K562 (cell line): ENCODE measurements around the gene TBCEL. TPM values are rescaled to one million over a fixed set of nuclear protein-coding genes. Genes with fewer than 3 reads are reported as not detected.

ENCODE experiments used
- ATAC-seq: fragments of 200-7000 bp; cut with Tn5 transposase; 3 replicates; pipeline ENCODE4 v1.9.1; 2020; ENCODE audit warnings: moderate library complexity
- BruUV-seq: library from RNA; stranded (reverse); fragments of 400-500 nt; replicated peaks from 2 replicates; lab custom pipeline; 2021; lab: Mats Ljungman, UMichigan
- CTCF ChIA-PET: fragments of 300-600 bp; formaldehyde crosslinking; extraction: SDS; loops from one replicate; lab custom pipeline; 2021; ENCODE audit warnings: low intra/inter-chr PET ratio; lab: Yijun Ruan, JAX
- POLR2A ChIA-PET: fragments of 300-600, 350-650 bp; sonication (Branson Sonifier 250); formaldehyde crosslinking; extraction: SDS; loops from one replicate; lab custom pipeline; 2021; ENCODE audit warnings: antibody characterized with exemption, inconsistent platforms; lab: Yijun Ruan, JAX
- DNase-seq, 4 experiments: peaks; one replicate each; pipeline versions ENCODE4 v3.0.0 to v3.0.0-alpha.2; 2011 to 2018; ENCODE audit warnings: low spot score in 3 of 4, mixed read lengths in 3 of 4; ENCODE audit errors: extremely low read depth in 1 of 4
- FAIRE-seq: peaks from 2 replicates; lab custom pipeline; 2011; peaks lifted over from hg19 to GRCh38; lab: Jason Lieb, UNC
- H2AFZ ChIP-seq: 2 replicates; pipeline ENCODE4 v1.6.0; 2011; ENCODE audit warnings: low read depth, low read length, control low read depth, inconsistent platforms
- H3K27ac ChIP-seq: fragments of 200-600 bp; 3 replicates; pipeline ENCODE4 v1.8.0; 2011; ENCODE audit warnings: low read depth, mild to moderate bottlenecking, control low read depth, inconsistent platforms, low read length, moderate library complexity, mixed read lengths; ENCODE audit errors: extremely low read depth
- H3K27me3 ChIP-seq, 2 experiments: fragments of 300-600 bp in 1 of 2; 2 replicates in 1 of 2; 3 replicates in 1 of 2; pipeline versions ENCODE4 v1.6.0 to v1.8.0; 2011; ENCODE audit warnings: inconsistent platforms in 2 of 2, low read length in 2 of 2, mild to moderate bottlenecking in 1 of 2, mixed read lengths in 1 of 2, moderate library complexity in 1 of 2; ENCODE audit not compliant: control insufficient read depth in 2 of 2, insufficient read depth in 2 of 2
- H3K36me3 ChIP-seq: fragments of 300-600 bp; 3 replicates; pipeline ENCODE4 v1.8.0; 2011; ENCODE audit warnings: mild to moderate bottlenecking, low read length, inconsistent platforms; ENCODE audit not compliant: control insufficient read depth, insufficient read depth
- H3K4me1 ChIP-seq, 2 experiments: fragments of 200-600 bp in 1 of 2; replicated peaks in 1 of 2; 2 replicates in 1 of 2; 3 replicates in 1 of 2; pipeline versions ENCODE4 v1.5.1 to v1.8.0; 2011; ENCODE audit warnings: inconsistent platforms in 2 of 2, low read length in 2 of 2, mild to moderate bottlenecking in 1 of 2, mixed read lengths in 1 of 2, moderate library complexity in 1 of 2; ENCODE audit not compliant: control insufficient read depth in 2 of 2, insufficient read depth in 2 of 2
- H3K4me2 ChIP-seq: 2 replicates; pipeline ENCODE4 v1.6.1; 2011; ENCODE audit warnings: low read length, control low read depth, inconsistent platforms, mixed read lengths; ENCODE audit not compliant: insufficient read depth
- H3K4me3 ChIP-seq: fragments of 200-600 bp; sonication (generic), shearing (Covaris generic); 2 replicates; pipeline ENCODE4 v1.5.1; 2016; ENCODE audit warnings: control low read depth, inconsistent platforms
- H3K79me2 ChIP-seq: fragments of 200-600 bp; 3 replicates; pipeline ENCODE4 v1.8.0; 2011; ENCODE audit warnings: low read length, inconsistent platforms; ENCODE audit not compliant: control insufficient read depth, insufficient read depth
- H3K9ac ChIP-seq, 2 experiments: 2 replicates each; pipeline versions ENCODE4 v1.6.0 to v1.6.1; 2011; ENCODE audit warnings: low read depth in 2 of 2, low read length in 2 of 2, control low read depth in 1 of 2, inconsistent platforms in 1 of 2, mild to moderate bottlenecking in 1 of 2, mixed read lengths in 1 of 2; ENCODE audit not compliant: insufficient read depth in 1 of 2
- H3K9me1 ChIP-seq: one replicate; pipeline ENCODE4 v1.6.0; 2011; ENCODE audit warnings: inconsistent platforms, mild to moderate bottlenecking, low read length, moderate library complexity; ENCODE audit not compliant: control insufficient read depth, insufficient read depth
- H3K9me3 ChIP-seq: replicated peaks from 2 replicates; pipeline ENCODE4 v1.5.1; 2011; ENCODE audit warnings: low read depth, low read length, inconsistent platforms; ENCODE audit not compliant: control insufficient read depth, insufficient read depth
- H4K20me1 ChIP-seq: replicated peaks from 2 replicates; pipeline ENCODE4 v1.6.1; 2011; ENCODE audit warnings: low read length, inconsistent platforms, mixed read lengths; ENCODE audit not compliant: control insufficient read depth, insufficient read depth
- CHCHD3 ChIP-seq: fragments of 250-450 bp; sonication (Bioruptor Pico); IDR thresholded peaks from 2 replicates; pipeline ENCODE4 v2.1.2; 2022; ENCODE audit warnings: mild to moderate bottlenecking
- CTBP1 ChIP-seq: fragments of 450-650 bp; IDR thresholded peaks from 2 replicates; pipeline ENCODE4 v1.6.1; 2016; ENCODE audit warnings: borderline replicate concordance
- E4F1 ChIP-seq: fragments of 250-450 bp; sonication (Bioruptor Pico); IDR thresholded peaks from 2 replicates; pipeline ENCODE4 v1.5.0; 2021; ENCODE audit warnings: mild to moderate bottlenecking, borderline replicate concordance
- IRF9 ChIP-seq: fragments of 450-650 bp; IDR thresholded peaks from 2 replicates; pipeline ENCODE4 v1.6.1; 2016; ENCODE audit warnings: missing biosample characterization, missing genetic modification characterization
- KHSRP ChIP-seq: fragments of 450-650 bp; IDR thresholded peaks from 2 replicates; pipeline ENCODE4 v1.6.1; 2017
- SMARCB1 ChIP-seq: IDR thresholded peaks from 2 replicates; pipeline ENCODE4 v1.6.1; 2011; ENCODE audit warnings: improper control_type of control experiment, low read depth; ENCODE audit not compliant: insufficient read length
- SRF ChIP-seq, 2 experiments: fragments of 250-450, 450-650 bp in 1 of 2; sonication (Bioruptor Pico) in 1 of 2; sonication (generic) in 1 of 2; formaldehyde crosslinking; IDR thresholded peaks; 2 replicates each; pipeline versions ENCODE4 v1.5.0 to v1.5.1; 2020 to 2022; ENCODE audit warnings: mild to moderate bottlenecking in 1 of 2, missing genetic modification reagents in 1 of 2
- TRIM28 ChIP-seq: fragments of 450-650 bp; IDR thresholded peaks from 2 replicates; pipeline ENCODE4 v1.6.1; 2017
- WGBS: fragments of 100-300 bp; shearing (Covaris generic); methylation state at CpG from one replicate; pipeline ENCODE4 v1.1.6; 2016; ENCODE audit warnings: low coverage, mixed read lengths; ENCODE audit not compliant: insufficient coverage; ENCODE audit errors: missing lambda C conversion rate; 5-methylcytosine and 5-hydroxymethylcytosine counted together
- in situ Hi-C: fragments of 300-500 bp; cut with MboI; formaldehyde crosslinking; loops from 4 replicates; pipeline ENCODE4 v1.15.0; 2018; ENCODE audit warnings: inconsistent platforms, mixed read lengths
- intact Hi-C: fragments of 100-400 bp; cut with micrococcal nuclease; formaldehyde crosslinking; loops from 2 replicates; pipeline ENCODE4 v1.14.2; 2022
- polyA plus RNA-seq, 8 experiments: library from polyadenylated mRNA; depleted of rRNA in 4 of 8; stranded (reverse) in 5 of 8; unstranded in 3 of 8; fragments of >200 nt; fragmentation: Nextera tagmentation in 2 of 8; fragmentation: Illumina TruSeq in 1 of 8; extraction: Ambion mirVana in 2 of 8; extraction: Trizol in 1 of 8; gene quantifications; 2 replicates each; pipeline versions ENCODE4 v1.2.1 to v1.2.3, GENCODE V29; 2011 to 2014; ENCODE audit warnings: inconsistent platforms in 1 of 8, missing spikeins in 1 of 8
- total RNA-seq, 7 experiments: library from RNA; depleted of rRNA in 6 of 7; stranded (reverse); fragments of >200 nt in 6 of 7; fragmentation: Illumina TruSeq in 2 of 7; extraction: Trizol in 2 of 7; gene quantifications; 2 replicates each; pipeline versions ENCODE4 v1.2.1 to v1.2.3, GENCODE V29; 2011 to 2021; ENCODE audit warnings: low replicate concordance in 1 of 7

The TBCEL gene
- total and polyA plus RNA-seq, 9 of the 15 experiments (the other 6 are each of a cell fraction or from before 2014, with no cell fraction given), result 0.39 to 2.3 (median 1.4) TPM

- ATAC-seq, result no peak
- no TSS peak for BruUV-seq
- in situ Hi-C loops, result no loop called here
- no peak for DNase-seq
- peaks cover 0 to 5% of the 10 kb centered on the region in 2 experiments; a peak in 1 of 5 replicates for H3K27me3 ChIP-seq
- no peaks in the 10 kb centered on the region for H3K36me3 ChIP-seq
- no peak overlapping the region for H3K9ac ChIP-seq
- intact Hi-C loops, result no loop called here
- H2AFZ ChIP-seq, result no peak overlapping the region
- H3K9me1 ChIP-seq, result no peaks in the 10 kb centered on the region
- H3K79me2 ChIP-seq, result no peaks in the 10 kb centered on the region
- H3K9me3 ChIP-seq, result no peaks in the 10 kb centered on the region
- H3K4me3 ChIP-seq, result no peak overlapping the region
- H3K4me1 ChIP-seq, result no peaks in the 10 kb centered on the region
- ChIA-PET POLR2A (interaction anchor here (0.9 kb wide), 1 partner anchor 31 kb away, joined by 3 read pairs; no protein-coding TSS in a partner anchor), CTCF (no interaction called here)
- 0% methylated on average over 1 of the region's 1 CpG for WGBS
- no peaks in the 10 kb centered on the region for H4K20me1 ChIP-seq
- H3K4me2 ChIP-seq, result no peak overlapping the region
- FAIRE-seq, result no peak
- no peak for TF ChIP-seq CTBP1
- no peak for TF ChIP-seq TRIM28
- TF ChIP-seq KHSRP, result no peak
- no peak for TF ChIP-seq SRF (CRISPR knock-in tag; IDR thresholded peaks at IDR 0.05)
- TF ChIP-seq SMARCB1, result no peak
- no peak for TF ChIP-seq CHCHD3
- TF ChIP-seq E4F1 (CRISPR knock-in tag), result no peak
- TF ChIP-seq IRF9 (tag), result no peak
- no peak overlapping the region for H3K27ac ChIP-seq
These were observed 71.7 kb downstream of the TBCEL start for GRCh38 chr11:121095561-121095960.
